Neutrophil (primary cell): ENCODE results near the gene CCDC40.
"Not testable (repeated sequence)": the region's sequence is repeated elsewhere in the genome, so short reads cannot be mapped to it uniquely, and the experiment has no call there.

Experiments
- H3K27ac ChIP-seq: fragments of 200-600 bp; sonication (generic); 2 replicates; pipeline ENCODE4 v1.5.1; 2016; ENCODE audit warnings: mild to moderate bottlenecking, moderate library complexity
- H3K27me3 ChIP-seq: fragments of 200-600 bp; sonication (generic); 2 replicates; pipeline ENCODE4 v1.6.0; 2016; ENCODE audit warnings: mild to moderate bottlenecking
- H3K36me3 ChIP-seq: fragments of 200-600 bp; sonication (generic); 2 replicates; pipeline ENCODE4 v1.5.1; 2017
- H3K4me1 ChIP-seq, 2 experiments: fragments of 200-600 bp in 1 of 2; sonication (generic) in 1 of 2; 1 replicate in 1 of 2; 2 replicates in 1 of 2; pipeline versions ENCODE4 v1.5.1 to v1.6.1; 2013 to 2016; ENCODE audit warnings: low read depth in 1 of 2, low read length in 1 of 2, mild to moderate bottlenecking in 1 of 2, moderate library complexity in 1 of 2; ENCODE audit not compliant: control insufficient read depth in 1 of 2, insufficient read depth in 1 of 2
- H3K4me3 ChIP-seq, 2 experiments: fragments of 200-600 bp in 1 of 2; sonication (generic) in 1 of 2; 1 replicate in 1 of 2; 2 replicates in 1 of 2; pipeline ENCODE4 v1.5.1; 2013 to 2016; ENCODE audit warnings: low read depth in 1 of 2, low read length in 1 of 2, mild to moderate bottlenecking in 1 of 2, moderate library complexity in 1 of 2
- H3K9me3 ChIP-seq: fragments of 200-600 bp; sonication (generic); 2 replicates; pipeline ENCODE4 v1.5.1; 2016
- TF ChIP-seq, protein P1 (sequence below): fragments of 200-600 bp; sonication (generic); IDR thresholded peaks from 2 replicates; pipeline ENCODE4 v1.5.1; 2016; ENCODE audit warnings: antibody characterized with exemption

Gene CCDC40

DNA sequence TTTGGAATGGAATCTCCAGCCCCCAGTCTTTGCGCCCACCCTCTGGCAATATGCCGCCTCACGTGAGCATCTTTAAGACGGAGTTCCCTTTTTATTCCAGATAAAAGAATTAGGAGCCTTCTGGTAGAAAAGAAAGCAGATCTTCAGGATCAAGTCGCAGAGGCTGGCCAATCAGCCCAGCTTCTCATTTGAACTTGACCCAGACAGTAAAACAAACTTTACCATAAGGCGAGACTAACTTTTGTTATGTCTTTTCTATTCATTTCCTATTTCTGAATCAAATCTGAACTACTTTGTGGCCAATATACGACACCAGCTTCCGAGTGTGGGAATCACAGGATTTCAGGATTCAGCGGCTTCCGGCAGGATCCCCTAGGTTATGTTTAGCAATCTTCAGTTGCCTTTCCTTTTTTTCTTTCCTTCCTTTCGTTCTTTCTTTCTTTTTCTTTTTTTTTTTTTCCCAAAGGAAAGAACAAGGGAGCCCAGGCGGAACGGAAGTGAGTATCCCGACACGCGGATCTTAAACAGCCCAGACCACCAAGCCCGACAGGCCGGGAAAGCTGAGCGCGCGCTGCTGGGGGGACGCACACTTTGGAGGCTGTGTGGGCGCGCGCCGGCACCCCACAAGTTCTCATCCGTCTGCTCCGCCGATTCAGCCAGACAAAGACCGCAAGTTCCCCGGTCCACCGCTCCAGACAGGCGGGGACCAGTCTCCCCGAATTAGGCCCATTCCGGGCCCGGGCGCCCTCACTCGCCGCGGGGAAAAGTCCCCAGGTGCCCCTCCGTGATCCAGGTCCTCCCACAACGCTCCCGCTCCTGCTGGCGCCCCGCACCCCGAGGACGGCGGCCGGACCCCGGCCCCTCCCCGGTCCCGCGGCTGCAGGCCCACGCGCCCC, 1.4 kb upstream of the CCDC40 start:
- H3K4me3 ChIP-seq, result no peak overlapping the region
- H3K27ac ChIP-seq, result no peak overlapping the region
- peaks cover 96% of the 10 kb centered on the region for H3K27me3 ChIP-seq
- TF ChIP-seq, protein P1, sequence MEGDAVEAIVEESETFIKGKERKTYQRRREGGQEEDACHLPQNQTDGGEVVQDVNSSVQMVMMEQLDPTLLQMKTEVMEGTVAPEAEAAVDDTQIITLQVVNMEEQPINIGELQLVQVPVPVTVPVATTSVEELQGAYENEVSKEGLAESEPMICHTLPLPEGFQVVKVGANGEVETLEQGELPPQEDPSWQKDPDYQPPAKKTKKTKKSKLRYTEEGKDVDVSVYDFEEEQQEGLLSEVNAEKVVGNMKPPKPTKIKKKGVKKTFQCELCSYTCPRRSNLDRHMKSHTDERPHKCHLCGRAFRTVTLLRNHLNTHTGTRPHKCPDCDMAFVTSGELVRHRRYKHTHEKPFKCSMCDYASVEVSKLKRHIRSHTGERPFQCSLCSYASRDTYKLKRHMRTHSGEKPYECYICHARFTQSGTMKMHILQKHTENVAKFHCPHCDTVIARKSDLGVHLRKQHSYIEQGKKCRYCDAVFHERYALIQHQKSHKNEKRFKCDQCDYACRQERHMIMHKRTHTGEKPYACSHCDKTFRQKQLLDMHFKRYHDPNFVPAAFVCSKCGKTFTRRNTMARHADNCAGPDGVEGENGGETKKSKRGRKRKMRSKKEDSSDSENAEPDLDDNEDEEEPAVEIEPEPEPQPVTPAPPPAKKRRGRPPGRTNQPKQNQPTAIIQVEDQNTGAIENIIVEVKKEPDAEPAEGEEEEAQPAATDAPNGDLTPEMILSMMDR, result no peak
- H3K9me3 ChIP-seq, result no peaks in the 10 kb centered on the region
- peaks cover 17 to 22% of the 10 kb centered on the region in 2 experiments for H3K4me1 ChIP-seq
- no peaks in the 10 kb centered on the region for H3K36me3 ChIP-seq

DNA sequence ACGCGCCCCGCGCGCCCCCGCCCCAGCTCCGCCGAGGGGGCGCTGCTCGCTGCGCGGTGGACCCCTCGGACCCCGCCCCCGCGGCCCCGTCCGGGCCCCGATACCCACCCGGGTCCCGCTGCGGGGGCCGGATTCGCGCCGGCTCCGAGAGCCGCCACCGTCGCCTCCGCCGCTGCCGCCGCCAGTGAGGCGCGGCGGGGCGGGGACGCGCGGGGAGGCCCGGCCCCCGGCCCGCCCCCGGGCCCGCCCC, 830 bp upstream of the CCDC40 start, which contains the start of gene TBC1D16:
Gene TBC1D16 (minus strand): TSS at position 186 of the 250 bp plus-strand sequence. CDS start 22,325 bp downstream, outside the sequence.
- Histone ChIP-seq H3K27me3 (peaks cover 94% of the 10 kb centered on the region), H3K36me3 (no peaks in the 10 kb centered on the region), H3K9me3 (no peaks in the 10 kb centered on the region), H3K27ac (no peak within 1 kb of the TSS), H3K4me3 (peak within 1 kb of the TSS; percentile 57 to 59), H3K4me1 (peaks cover 17 to 23% of the 10 kb centered on the region in 2 experiments)
- TF ChIP-seq, protein P1, result no peak

DNA sequence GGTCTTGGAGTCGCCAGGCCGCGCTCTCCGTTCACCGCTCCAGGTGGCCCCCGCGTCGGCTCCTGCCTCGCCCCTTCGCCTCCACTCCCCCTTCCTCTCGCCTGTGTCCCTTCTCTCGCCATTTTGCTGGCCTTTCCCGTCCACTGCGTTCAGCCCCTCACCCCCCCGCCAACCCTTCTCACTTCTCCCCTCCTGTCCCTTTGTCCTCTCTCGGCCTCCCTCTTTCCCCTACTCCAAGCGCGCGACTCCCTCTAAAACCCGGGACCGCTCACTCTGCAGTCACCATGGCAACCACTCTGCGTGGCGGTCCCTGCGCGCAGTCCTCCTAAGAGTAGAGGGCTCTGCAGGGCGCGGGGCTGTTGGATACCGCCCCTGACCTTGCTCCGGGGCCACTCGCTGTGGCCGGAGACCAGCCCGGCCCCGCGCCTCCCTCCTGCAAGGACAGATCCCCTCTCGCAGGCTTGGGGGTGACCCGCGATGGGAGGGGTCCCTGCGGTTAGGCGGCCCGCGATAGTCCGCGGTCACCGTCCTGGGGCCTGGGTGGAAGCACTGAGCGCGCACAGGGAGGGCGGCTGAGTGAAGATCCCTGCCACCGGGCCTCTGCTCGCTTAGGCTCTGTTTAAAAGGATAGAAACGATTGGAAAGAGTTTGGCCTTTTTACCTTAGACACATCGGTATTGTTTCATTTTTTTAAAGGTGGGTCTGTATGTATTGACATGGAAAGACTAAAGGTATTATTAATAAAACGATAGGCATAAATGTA, 454 bp downstream of the CCDC40 start:
- H3K36me3 ChIP-seq, result no peaks in the 10 kb centered on the region
- H3K4me3 ChIP-seq, result peak overlapping the region; percentile 57 to 59
- H3K27me3 ChIP-seq, result peaks cover 92% of the 10 kb centered on the region
- TF ChIP-seq, protein P1, result no peak
- H3K27ac ChIP-seq, result no peak overlapping the region
- no peaks in the 10 kb centered on the region for H3K9me3 ChIP-seq
- peaks cover 17 to 23% of the 10 kb centered on the region in 2 experiments for H3K4me1 ChIP-seq

DNA sequence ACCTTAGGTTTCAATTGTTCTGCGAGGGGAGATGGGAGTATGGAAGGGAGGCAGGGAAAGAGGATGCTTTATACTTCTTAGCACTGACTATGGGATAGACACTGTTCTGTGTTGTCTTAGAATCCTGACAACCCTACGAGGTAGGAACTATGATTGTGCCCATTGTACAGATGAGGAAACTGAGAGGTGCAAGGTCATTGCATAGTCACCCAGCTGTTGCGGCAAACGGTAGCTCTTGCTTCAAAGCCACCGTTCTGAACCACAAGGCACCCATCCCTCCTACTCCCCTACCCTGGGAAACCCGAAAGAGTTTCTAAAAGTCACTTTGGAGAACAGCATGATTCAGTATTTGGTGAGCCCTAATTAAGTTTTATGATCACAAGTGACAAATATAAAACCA, 7.5 kb downstream of the CCDC40 start:
- Histone ChIP-seq H3K27ac (no peak overlapping the region), H3K9me3 (no peaks in the 10 kb centered on the region), H3K27me3 (peaks cover 34% of the 10 kb centered on the region), H3K4me1 (peaks cover 0 to 5% of the 10 kb centered on the region in 2 experiments), H3K4me3 (no peak overlapping the region), H3K36me3 (no peaks in the 10 kb centered on the region)
- TF ChIP-seq, protein P1, result no peak

DNA sequence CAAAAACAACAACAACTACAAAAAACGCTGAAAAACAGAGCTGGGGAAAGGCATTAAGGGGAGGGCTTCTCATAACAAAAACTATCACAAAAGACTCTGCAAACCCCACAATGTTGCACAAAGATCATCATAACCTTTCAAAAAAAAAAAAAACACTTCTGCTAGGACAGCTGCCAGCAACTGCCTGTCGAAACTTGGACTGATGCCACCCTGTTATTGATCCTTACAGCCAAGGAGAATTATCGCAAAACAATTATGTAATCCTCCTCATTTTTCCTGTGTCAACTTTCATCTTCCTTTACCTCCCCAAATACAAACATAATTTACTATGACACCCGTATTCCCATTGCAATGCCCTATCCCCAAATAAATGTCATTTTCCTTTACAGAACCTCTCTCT, 9.3 kb downstream of the CCDC40 start:
- Histone ChIP-seq H3K27me3 (peaks cover 20% of the 10 kb centered on the region), H3K36me3 (no peaks in the 10 kb centered on the region), H3K4me3 (no peak overlapping the region), H3K9me3 (no peaks in the 10 kb centered on the region), H3K4me1 (no peaks in the 10 kb centered on the region), H3K27ac (no peak overlapping the region)
- TF ChIP-seq, protein P1, result no peak

DNA sequence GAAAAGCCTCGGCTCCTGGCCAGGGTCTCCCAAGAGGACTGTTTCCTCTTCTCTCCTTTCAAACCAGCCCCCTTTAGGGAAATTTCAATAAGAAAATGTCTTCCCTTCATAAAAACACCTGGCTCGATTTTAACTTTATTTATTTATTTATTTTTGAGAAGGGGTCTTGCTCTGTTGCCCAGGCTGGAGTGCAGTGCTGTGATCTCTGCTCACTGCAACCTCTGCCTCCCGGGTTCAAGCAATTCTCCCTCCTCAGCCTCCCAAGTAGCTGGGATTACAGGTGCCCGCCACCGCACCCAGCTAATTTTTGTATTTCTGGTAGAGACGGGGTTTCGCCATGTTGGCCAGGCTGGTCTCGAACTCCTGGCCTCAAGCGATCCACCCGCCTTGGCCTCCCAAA, 10.3 kb downstream of the CCDC40 start:
- H3K4me3 ChIP-seq, H3K9me3 ChIP-seq, H3K36me3 ChIP-seq, H3K27ac ChIP-seq, H3K4me1 ChIP-seq: not testable (repeated sequence)
- H3K27me3 ChIP-seq, result peaks cover 11% of the 10 kb centered on the region
